ENCODE data around the gene ADAM15.

The ADAM15 gene

GRCh38 chr1:155033524-155033923, 17.6 kb upstream of the ADAM15 start, which contains the start of the genes DCST1 and DCST2:
DCST1 (plus strand) TSS chr1:155033824; CDS start chr1:155034037, 213 bp downstream.
DCST2 (minus strand) TSS chr1:155033781; CDS start chr1:155033701, 80 bp downstream.
- no peak for DNase-seq

- DNase-seq = no peak
These were observed 16.6 kb upstream of the ADAM15 start for GRCh38 chr1:155034318-155035208.

GRCh38 chr1:155035936-155036335, 15.2 kb upstream of the ADAM15 start:
- no peak for DNase-seq

- no peak for DNase-seq
These were observed 14.1 kb upstream of the ADAM15 start for GRCh38 chr1:155037043-155037442.

- no peak for DNase-seq
These were observed 13.2 kb upstream of the ADAM15 start for GRCh38 chr1:155037851-155038441.

- DNase-seq = no peak
These were observed 12.4 kb upstream of the ADAM15 start for GRCh38 chr1:155038602-155039307.

GRCh38 chr1:155039308-155039669, 11.8 kb upstream of the ADAM15 start:
- no peak for DNase-seq

GRCh38 chr1:155040358-155041093, 10.6 kb upstream of the ADAM15 start:
- DNase-seq = no peak

GRCh38 chr1:155042789-155043188, 8.3 kb upstream of the ADAM15 start:
- no peak for DNase-seq

- DNase-seq = no peak
These were observed 7.8 kb upstream of the ADAM15 start for GRCh38 chr1:155043301-155043702.

GRCh38 chr1:155043793-155044192, 7.3 kb upstream of the ADAM15 start:
- no peak for DNase-seq

GRCh38 chr1:155044365-155044764, 6.8 kb upstream of the ADAM15 start:
- no peak for DNase-seq

- DNase-seq = peak; percentile 27
These were observed 6.1 kb upstream of the ADAM15 start for GRCh38 chr1:155044812-155045657.

- DNase-seq = no peak
These were observed 2.4 kb upstream of the ADAM15 start for GRCh38 chr1:155048449-155049334.

GRCh38 chr1:155049651-155050559, 1.2 kb upstream of the ADAM15 start:
- no peak for DNase-seq

- no peak for DNase-seq
These were observed 243 bp downstream of the ADAM15 start for GRCh38 chr1:155051342-155051776.

GRCh38 chr1:155051777-155052398, 772 bp downstream of the ADAM15 start:
- no peak for DNase-seq

GRCh38 chr1:155052439-155053395, 1.6 kb downstream of the ADAM15 start:
- no peak for DNase-seq

Measured in NK-92 treated with Interleukin-12 subunit alpha and Interleukin-12 subunit beta, amount 100 ng/mL, for 24 hours (cell line).